RWPE1 (cell line): ENCODE results near the gene PDGFRB.

Experiments
- CTCF ChIA-PET: fragments of 350-600 bp; sonication (Branson Sonifier 250); formaldehyde crosslinking; extraction: SDS; loops from one replicate; lab custom pipeline; 2021; lab: Yijun Ruan, JAX
- POLR2A ChIA-PET: fragments of 400-600 bp; formaldehyde crosslinking; extraction: SDS; loops from one replicate; lab custom pipeline; 2020; ENCODE audit warnings: antibody characterized with exemption; ENCODE audit not compliant: low non-redundant PET; lab: Yijun Ruan, JAX
- DNase-seq: peaks from one replicate; pipeline ENCODE4 v3.0.0; 2012; ENCODE audit warnings: low spot score
- H3K27ac ChIP-seq: fragments of 450-650 bp; 2 replicates; pipeline ENCODE4 v1.5.1; 2017
- TF ChIP-seq, protein P1 (sequence below): fragments of 450-650 bp; conservative IDR thresholded peaks from 2 replicates; pipeline ENCODE4 v1.5.1; 2017; ENCODE audit warnings: low read depth, mild to moderate bottlenecking

Gene PDGFRB

DNA sequence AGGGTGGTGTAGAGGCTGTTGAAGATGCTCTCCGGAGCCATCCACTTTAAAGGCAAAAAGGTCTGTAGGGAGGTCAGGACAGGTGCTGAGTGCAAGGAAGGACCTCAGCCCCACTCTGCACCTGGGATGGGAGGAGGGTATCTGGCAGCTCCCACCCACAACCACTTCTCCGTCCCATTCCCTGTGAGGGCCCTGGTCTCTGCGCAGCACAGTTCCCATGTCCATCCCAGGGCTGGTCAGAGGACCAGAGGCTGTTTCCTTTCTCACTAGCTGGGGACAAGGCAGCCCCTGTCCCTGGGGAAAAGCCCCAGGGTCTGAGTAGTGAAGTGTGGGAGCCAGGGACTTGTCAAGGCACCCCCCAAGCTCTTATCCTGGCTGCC lies 35.6 kb downstream of the PDGFRB start:
- no peak for DNase-seq
- CTCF ChIA-PET: no interaction called here
- TF ChIP-seq, protein P1, sequence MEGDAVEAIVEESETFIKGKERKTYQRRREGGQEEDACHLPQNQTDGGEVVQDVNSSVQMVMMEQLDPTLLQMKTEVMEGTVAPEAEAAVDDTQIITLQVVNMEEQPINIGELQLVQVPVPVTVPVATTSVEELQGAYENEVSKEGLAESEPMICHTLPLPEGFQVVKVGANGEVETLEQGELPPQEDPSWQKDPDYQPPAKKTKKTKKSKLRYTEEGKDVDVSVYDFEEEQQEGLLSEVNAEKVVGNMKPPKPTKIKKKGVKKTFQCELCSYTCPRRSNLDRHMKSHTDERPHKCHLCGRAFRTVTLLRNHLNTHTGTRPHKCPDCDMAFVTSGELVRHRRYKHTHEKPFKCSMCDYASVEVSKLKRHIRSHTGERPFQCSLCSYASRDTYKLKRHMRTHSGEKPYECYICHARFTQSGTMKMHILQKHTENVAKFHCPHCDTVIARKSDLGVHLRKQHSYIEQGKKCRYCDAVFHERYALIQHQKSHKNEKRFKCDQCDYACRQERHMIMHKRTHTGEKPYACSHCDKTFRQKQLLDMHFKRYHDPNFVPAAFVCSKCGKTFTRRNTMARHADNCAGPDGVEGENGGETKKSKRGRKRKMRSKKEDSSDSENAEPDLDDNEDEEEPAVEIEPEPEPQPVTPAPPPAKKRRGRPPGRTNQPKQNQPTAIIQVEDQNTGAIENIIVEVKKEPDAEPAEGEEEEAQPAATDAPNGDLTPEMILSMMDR: no peak
- POLR2A ChIA-PET: no interaction called here
- no peak overlapping the region for H3K27ac ChIP-seq

DNA sequence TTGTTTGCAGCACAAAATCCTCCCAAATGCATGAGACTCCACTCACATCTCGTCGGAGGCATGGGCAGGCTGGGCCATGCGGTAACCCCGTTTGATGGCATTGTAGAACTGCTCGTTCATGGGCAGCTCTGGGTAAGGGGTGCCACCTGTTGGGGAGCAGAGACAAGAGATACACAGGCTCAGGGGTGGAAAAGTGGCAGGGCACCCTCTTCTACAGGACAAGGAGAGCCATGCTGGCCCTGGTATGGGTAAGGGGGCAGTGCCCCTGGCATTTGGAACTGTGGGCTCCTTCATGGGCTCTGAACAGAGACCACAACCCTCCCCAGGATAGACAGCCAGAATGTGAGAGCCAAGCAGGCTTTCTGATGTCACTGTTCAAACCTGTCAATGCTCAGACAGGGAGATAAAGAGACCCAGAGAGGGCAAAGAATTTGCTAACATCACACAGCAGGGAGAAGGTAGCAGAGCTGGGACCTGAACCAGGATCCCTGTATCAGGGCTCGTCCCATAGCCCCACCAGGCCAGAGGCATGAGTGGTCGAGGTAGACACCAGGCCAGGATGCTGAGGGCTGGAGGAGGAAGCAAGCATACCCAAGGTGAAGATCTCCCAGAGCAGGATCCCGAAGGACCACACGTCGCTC lies 36.1 kb downstream of the PDGFRB start:
- DNase-seq: no peak
- POLR2A ChIA-PET: no interaction called here
- no peak overlapping the region for H3K27ac ChIP-seq
- TF ChIP-seq, protein P1: no peak
- CTCF ChIA-PET: interaction anchor here (0.6 to 1.2 kb wide), 3 partner anchors 9 to 419 kb away, joined by 3 to 4 read pairs (median 3); no protein-coding TSS in a partner anchor

DNA sequence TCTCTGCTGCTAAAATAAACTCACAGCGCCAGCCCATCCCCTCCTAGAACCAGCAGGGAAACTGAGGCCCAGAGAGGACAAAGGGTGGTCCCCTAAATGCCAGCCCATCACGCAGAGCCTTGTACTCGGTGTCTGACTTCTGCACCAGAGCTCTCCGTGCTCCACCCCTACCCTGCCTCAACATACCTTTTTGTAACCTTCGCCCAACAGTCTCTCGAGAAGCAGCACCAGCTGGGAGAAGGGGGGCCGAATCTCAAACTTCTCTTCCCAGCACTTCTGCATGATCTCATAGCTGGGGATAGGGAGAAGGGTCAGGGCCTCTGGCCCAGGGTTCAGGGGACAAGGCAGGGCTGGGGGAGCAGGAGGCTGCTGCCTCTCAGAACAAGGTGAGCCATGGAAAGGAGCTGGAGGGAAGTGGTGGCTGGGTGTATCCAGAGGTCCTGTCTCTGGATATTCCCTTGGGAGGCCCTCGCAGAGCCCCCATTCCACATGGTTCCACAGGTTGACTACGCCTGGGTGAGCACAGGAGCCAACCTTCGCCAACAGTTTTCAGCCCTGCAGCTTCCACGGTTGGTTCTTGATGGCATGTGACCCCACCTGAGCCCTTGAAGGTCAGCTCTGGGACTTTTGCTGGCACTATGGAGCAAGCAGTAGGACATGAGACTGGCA lies 37.0 kb downstream of the PDGFRB start:
- no peak for DNase-seq
- H3K27ac ChIP-seq: no peak overlapping the region
- ChIA-PET POLR2A (no interaction called here), CTCF (interaction anchor here (0.5 to 1.2 kb wide), 5 partner anchors 9 to 418 kb away, joined by 3 to 4 read pairs (median 4); no protein-coding TSS in a partner anchor)
- TF ChIP-seq, protein P1: no peak

DNA sequence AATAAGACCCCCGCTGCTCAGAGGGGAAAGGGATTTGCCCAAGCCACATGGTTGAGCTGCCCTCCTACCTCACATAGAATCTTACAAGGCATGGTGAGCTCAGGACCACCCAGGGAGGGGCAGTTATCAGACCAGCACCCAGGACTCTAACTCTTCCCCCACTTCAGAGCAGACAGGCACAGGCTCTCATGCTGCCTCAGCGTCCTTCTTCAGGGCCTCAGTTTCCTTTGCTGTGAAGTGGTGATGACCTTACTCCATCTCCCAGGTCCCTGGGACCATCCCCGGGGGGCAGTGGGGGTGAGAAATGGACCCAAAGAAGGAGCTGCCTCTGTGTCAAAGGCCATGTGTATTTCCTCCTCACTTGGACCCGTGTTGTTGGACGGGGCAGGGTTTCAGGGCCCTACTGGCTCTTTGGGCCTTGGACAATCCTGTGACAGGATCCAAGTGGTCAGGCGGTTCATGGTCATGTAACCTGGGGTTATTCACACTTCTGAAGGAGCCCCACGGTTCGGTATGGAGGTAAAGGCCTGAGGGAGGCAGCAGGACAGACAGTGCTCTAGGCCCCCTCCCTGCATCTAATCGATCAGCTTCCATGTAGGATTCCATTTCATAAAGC lies 37.6 kb downstream of the PDGFRB start:
- CTCF ChIA-PET: interaction anchor here (0.5 to 1.2 kb wide), 4 partner anchors 100 to 318 kb away, joined by 3 to 4 read pairs (median 4); no protein-coding TSS in a partner anchor

DNA sequence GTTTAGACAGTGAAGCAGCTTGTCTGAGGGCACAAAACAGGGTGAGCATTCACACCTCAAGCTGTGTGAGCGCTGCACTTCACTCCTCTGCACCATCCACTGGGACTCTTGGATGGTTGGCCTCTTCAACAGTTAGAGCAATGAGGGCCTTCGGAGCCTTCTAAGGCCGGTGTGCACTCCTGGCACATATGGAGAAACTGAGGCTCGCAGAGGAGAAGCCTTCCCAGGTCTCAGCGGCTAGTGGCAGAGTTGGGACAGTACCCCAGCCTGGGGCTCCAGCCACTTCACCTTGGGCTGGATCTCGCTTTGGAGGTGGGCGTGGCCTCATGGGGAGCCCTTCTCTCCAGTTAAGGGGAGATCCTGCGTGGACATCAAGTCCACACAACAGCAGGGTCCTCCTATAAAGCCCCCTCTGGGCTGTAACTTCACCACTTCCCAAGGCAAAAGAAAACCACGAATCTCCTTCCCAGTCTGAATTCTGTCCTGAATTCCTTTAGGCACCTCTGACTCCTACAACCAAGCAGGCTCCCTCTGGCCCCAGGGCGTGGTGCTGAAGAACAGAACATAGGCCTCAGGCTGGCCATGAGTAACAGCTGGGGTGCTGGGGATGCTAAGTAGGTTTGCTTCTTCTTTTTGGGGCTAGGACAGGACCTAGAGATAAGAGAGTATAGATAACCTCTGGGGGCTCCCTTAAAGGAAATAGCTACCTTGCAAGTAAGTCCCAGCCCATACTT lies 38.8 kb downstream of the PDGFRB start:
- CTCF ChIA-PET: interaction anchor here (0.6 to 1.6 kb wide), 3 partner anchors 13 to 1379 kb away, joined by 3 read pairs; no protein-coding TSS in a partner anchor
- peak; percentile 67 for DNase-seq
- POLR2A ChIA-PET: no interaction called here
- TF ChIP-seq, protein P1: no peak
- H3K27ac ChIP-seq: no peak overlapping the region

More for the DNA sequence above, 37.6 kb downstream of the PDGFRB start:
- POLR2A ChIA-PET: no interaction called here
- TF ChIP-seq, protein P1: no peak
- DNase-seq: no peak
- H3K27ac ChIP-seq: no peak overlapping the region

DNA sequence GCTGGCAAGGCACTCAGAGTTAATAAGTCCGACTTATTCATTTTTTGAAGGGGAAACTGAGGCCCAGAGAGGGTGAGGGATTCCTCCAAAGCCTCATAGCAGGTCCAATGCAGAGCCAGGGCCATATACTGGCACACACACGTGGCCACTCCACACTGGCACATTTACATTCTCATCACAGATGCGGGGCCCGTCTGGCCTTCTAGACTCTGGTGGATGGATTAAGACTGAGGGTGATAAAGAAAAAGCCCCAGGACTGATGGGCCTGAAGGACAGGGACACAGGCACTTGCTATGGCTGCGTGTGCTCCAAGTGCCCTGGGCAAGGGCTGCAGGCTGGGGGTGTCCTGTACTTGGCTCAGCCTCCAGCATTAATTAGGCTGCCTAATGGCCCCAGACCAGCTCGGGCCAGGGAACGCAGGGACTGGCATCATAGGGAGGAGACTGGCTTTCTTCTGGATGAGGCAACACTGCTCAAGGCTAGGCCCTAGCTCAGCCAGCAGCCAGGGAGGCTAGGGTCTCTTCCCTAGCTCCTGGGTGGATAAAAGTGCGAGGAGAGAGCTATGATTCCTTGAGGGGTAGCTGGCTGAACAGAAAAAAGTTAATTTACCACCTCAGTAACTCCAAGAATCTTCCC lies 40.8 kb downstream of the PDGFRB start:
- TF ChIP-seq, protein P1: no peak
- no peak overlapping the region for H3K27ac ChIP-seq
- no peak for DNase-seq
- ChIA-PET CTCF (interaction anchor here (0.6 to 1.6 kb wide), 2 partner anchors 15 to 161 kb away, joined by 3 read pairs; no protein-coding TSS in a partner anchor), POLR2A (no interaction called here)
